K562 (cell line): ENCODE results near the gene IGSF21. TPM values are rescaled to one million over a fixed set of nuclear protein-coding genes. Genes with fewer than 3 reads are reported as not detected.

Experiments used
- ATAC-seq: fragments of 200-7000 bp; cut with Tn5 transposase; 3 replicates; pipeline ENCODE4 v1.9.1; 2020; ENCODE audit warnings: moderate library complexity
- BruUV-seq: library from RNA; stranded (reverse); fragments of 400-500 nt; replicated peaks from 2 replicates; lab custom pipeline; 2021; lab: Mats Ljungman, UMichigan
- CTCF ChIA-PET: fragments of 300-600 bp; formaldehyde crosslinking; extraction: SDS; loops from one replicate; lab custom pipeline; 2021; ENCODE audit warnings: low intra/inter-chr PET ratio; lab: Yijun Ruan, JAX
- POLR2A ChIA-PET: fragments of 300-600, 350-650 bp; sonication (Branson Sonifier 250); formaldehyde crosslinking; extraction: SDS; loops from one replicate; lab custom pipeline; 2021; ENCODE audit warnings: antibody characterized with exemption, inconsistent platforms; lab: Yijun Ruan, JAX
- DNase-seq, 4 experiments: peaks; one replicate each; pipeline versions ENCODE4 v3.0.0 to v3.0.0-alpha.2; 2011 to 2018; ENCODE audit warnings: low spot score in 3 of 4, mixed read lengths in 3 of 4; ENCODE audit errors: extremely low read depth in 1 of 4
- FAIRE-seq: peaks from 2 replicates; lab custom pipeline; 2011; peaks lifted over from hg19 to GRCh38; lab: Jason Lieb, UNC
- H2AFZ ChIP-seq: 2 replicates; pipeline ENCODE4 v1.6.0; 2011; ENCODE audit warnings: low read depth, low read length, control low read depth, inconsistent platforms
- H3K27ac ChIP-seq: fragments of 200-600 bp; 3 replicates; pipeline ENCODE4 v1.8.0; 2011; ENCODE audit warnings: low read depth, mild to moderate bottlenecking, control low read depth, inconsistent platforms, low read length, moderate library complexity, mixed read lengths; ENCODE audit errors: extremely low read depth
- H3K27me3 ChIP-seq, 2 experiments: fragments of 300-600 bp in 1 of 2; 2 replicates in 1 of 2; 3 replicates in 1 of 2; pipeline versions ENCODE4 v1.6.0 to v1.8.0; 2011; ENCODE audit warnings: inconsistent platforms in 2 of 2, low read length in 2 of 2, mild to moderate bottlenecking in 1 of 2, mixed read lengths in 1 of 2, moderate library complexity in 1 of 2; ENCODE audit not compliant: control insufficient read depth in 2 of 2, insufficient read depth in 2 of 2
- H3K36me3 ChIP-seq: fragments of 300-600 bp; 3 replicates; pipeline ENCODE4 v1.8.0; 2011; ENCODE audit warnings: mild to moderate bottlenecking, low read length, inconsistent platforms; ENCODE audit not compliant: control insufficient read depth, insufficient read depth
- H3K4me1 ChIP-seq, 2 experiments: fragments of 200-600 bp in 1 of 2; replicated peaks in 1 of 2; 2 replicates in 1 of 2; 3 replicates in 1 of 2; pipeline versions ENCODE4 v1.5.1 to v1.8.0; 2011; ENCODE audit warnings: inconsistent platforms in 2 of 2, low read length in 2 of 2, mild to moderate bottlenecking in 1 of 2, mixed read lengths in 1 of 2, moderate library complexity in 1 of 2; ENCODE audit not compliant: control insufficient read depth in 2 of 2, insufficient read depth in 2 of 2
- H3K4me2 ChIP-seq: 2 replicates; pipeline ENCODE4 v1.6.1; 2011; ENCODE audit warnings: low read length, control low read depth, inconsistent platforms, mixed read lengths; ENCODE audit not compliant: insufficient read depth
- H3K4me3 ChIP-seq: fragments of 200-600 bp; sonication (generic), shearing (Covaris generic); 2 replicates; pipeline ENCODE4 v1.5.1; 2016; ENCODE audit warnings: control low read depth, inconsistent platforms
- H3K79me2 ChIP-seq: fragments of 200-600 bp; 3 replicates; pipeline ENCODE4 v1.8.0; 2011; ENCODE audit warnings: low read length, inconsistent platforms; ENCODE audit not compliant: control insufficient read depth, insufficient read depth
- H3K9ac ChIP-seq, 2 experiments: 2 replicates each; pipeline versions ENCODE4 v1.6.0 to v1.6.1; 2011; ENCODE audit warnings: low read depth in 2 of 2, low read length in 2 of 2, control low read depth in 1 of 2, inconsistent platforms in 1 of 2, mild to moderate bottlenecking in 1 of 2, mixed read lengths in 1 of 2; ENCODE audit not compliant: insufficient read depth in 1 of 2
- H3K9me1 ChIP-seq: one replicate; pipeline ENCODE4 v1.6.0; 2011; ENCODE audit warnings: inconsistent platforms, mild to moderate bottlenecking, low read length, moderate library complexity; ENCODE audit not compliant: control insufficient read depth, insufficient read depth
- H3K9me3 ChIP-seq: replicated peaks from 2 replicates; pipeline ENCODE4 v1.5.1; 2011; ENCODE audit warnings: low read depth, low read length, inconsistent platforms; ENCODE audit not compliant: control insufficient read depth, insufficient read depth
- H4K20me1 ChIP-seq: replicated peaks from 2 replicates; pipeline ENCODE4 v1.6.1; 2011; ENCODE audit warnings: low read length, inconsistent platforms, mixed read lengths; ENCODE audit not compliant: control insufficient read depth, insufficient read depth
- ARID2 ChIP-seq: fragments of 450-650 bp; IDR thresholded peaks from 2 replicates; pipeline ENCODE4 v1.6.1; 2017; ENCODE audit warnings: antibody characterized with exemption, mild to moderate bottlenecking
- BCOR ChIP-seq: fragments of 450-650 bp; IDR thresholded peaks from 2 replicates; pipeline ENCODE4 v1.6.1; 2016
- CHD1 ChIP-seq: fragments of 200-600 bp; sonication (generic); IDR thresholded peaks from one replicate; pipeline ENCODE4 v1.6.1; 2012; ENCODE audit warnings: mild to moderate bottlenecking, moderate library complexity, low read length, inconsistent platforms
- ELF1 ChIP-seq: fragments of 200-800 bp; sonication (Bioruptor generic); IDR thresholded peaks from 2 replicates; pipeline ENCODE4 v1.6.1; 2016; ENCODE audit warnings: missing genetic modification characterization, missing compliant biosample characterization
- HMGN3 ChIP-seq: IDR thresholded peaks from 2 replicates; pipeline ENCODE4 v1.6.1; 2011; ENCODE audit warnings: borderline replicate concordance, low read depth, mild to moderate bottlenecking, mixed read lengths, low read length; ENCODE audit not compliant: insufficient read length; ENCODE audit errors: extremely low read depth
- RBM25 ChIP-seq: fragments of 200-400 bp; formaldehyde crosslinking; IDR thresholded peaks from 2 replicates; pipeline ENCODE4 v1.6.1; 2018; ENCODE audit warnings: low read length, low read depth, moderate library complexity; ENCODE audit not compliant: severe bottlenecking
- TFAM ChIP-seq: fragments of 250-450 bp; sonication (Bioruptor Pico); conservative IDR thresholded peaks from 2 replicates; pipeline ENCODE4 v1.5.0; 2021; ENCODE audit warnings: mild to moderate bottlenecking, moderate library complexity
- ZNF655 ChIP-seq: fragments of 250-450 bp; sonication (Bioruptor Pico); IDR thresholded peaks from 2 replicates; pipeline ENCODE4 v1.5.0; 2021
- ZNF717 ChIP-seq: fragments of 250-450 bp; sonication (Bioruptor Pico); IDR thresholded peaks from 2 replicates; pipeline ENCODE4 v1.5.0; 2021
- WGBS: fragments of 100-300 bp; shearing (Covaris generic); methylation state at CpG from one replicate; pipeline ENCODE4 v1.1.6; 2016; ENCODE audit warnings: low coverage, mixed read lengths; ENCODE audit not compliant: insufficient coverage; ENCODE audit errors: missing lambda C conversion rate; 5-methylcytosine and 5-hydroxymethylcytosine counted together
- in situ Hi-C: fragments of 300-500 bp; cut with MboI; formaldehyde crosslinking; loops from 4 replicates; pipeline ENCODE4 v1.15.0; 2018; ENCODE audit warnings: inconsistent platforms, mixed read lengths
- intact Hi-C: fragments of 100-400 bp; cut with micrococcal nuclease; formaldehyde crosslinking; loops from 2 replicates; pipeline ENCODE4 v1.14.2; 2022
- polyA plus RNA-seq, 8 experiments: library from polyadenylated mRNA; depleted of rRNA in 4 of 8; stranded (reverse) in 5 of 8; unstranded in 3 of 8; fragments of >200 nt; fragmentation: Nextera tagmentation in 2 of 8; fragmentation: Illumina TruSeq in 1 of 8; extraction: Ambion mirVana in 2 of 8; extraction: Trizol in 1 of 8; gene quantifications; 2 replicates each; pipeline versions ENCODE4 v1.2.1 to v1.2.3, GENCODE V29; 2011 to 2014; ENCODE audit warnings: inconsistent platforms in 1 of 8, missing spikeins in 1 of 8
- total RNA-seq, 7 experiments: library from RNA; depleted of rRNA in 6 of 7; stranded (reverse); fragments of >200 nt in 6 of 7; fragmentation: Illumina TruSeq in 2 of 7; extraction: Trizol in 2 of 7; gene quantifications; 2 replicates each; pipeline versions ENCODE4 v1.2.1 to v1.2.3, GENCODE V29; 2011 to 2021; ENCODE audit warnings: low replicate concordance in 1 of 7

Gene IGSF21
- total and polyA plus RNA-seq, 9 of the 15 experiments (the other 6 are each of a cell fraction or from before 2014, with no cell fraction given): not detected

GRCh38 chr1:18130356-18130755 lies 22.8 kb downstream of the IGSF21 start:
- Histone ChIP-seq H3K4me2 (no peak overlapping the region), H3K9ac (no peak overlapping the region), H3K9me3 (no peaks in the 10 kb centered on the region), H3K27ac (no peak overlapping the region), H3K27me3 (peaks cover 0 to 6% of the 10 kb centered on the region in 2 experiments; a peak in 1 of 5 replicates), H3K4me3 (no peak overlapping the region), H3K36me3 (no peaks in the 10 kb centered on the region), H3K9me1 (no peaks in the 10 kb centered on the region), H2AFZ (no peak overlapping the region), H3K4me1 (no peaks in the 10 kb centered on the region)
- ChIA-PET CTCF (no interaction called here), POLR2A (interaction anchor here (1.2 kb wide), 1 partner anchor 10 kb away, joined by 3 read pairs; no protein-coding TSS in a partner anchor)
- intact Hi-C loops: no loop called here
- WGBS: 0% methylated on average over 3 of the region's 3 CpGs
- no peak for FAIRE-seq
- TF ChIP-seq RBM25 (peak; percentile 83), BCOR (peak; percentile 41; the same call in 1 of the 2 replicates), TFAM (CRISPR knock-in tag) (no peak), ELF1 (no peak), HMGN3 (no peak), ZNF717 (no peak), ARID2 (no peak), ZNF655 (CRISPR knock-in tag) (no peak), CHD1 (no peak)
- TF ChIP-seq, all 486 proteins: peak for 2
- no peaks in the 10 kb centered on the region for H3K79me2 ChIP-seq
- no TSS peak for BruUV-seq
- in situ Hi-C loops: no loop called here
- DNase-seq (no peak), ATAC-seq (no peak)
- 0 out of 2 replicates have a peak, but pooled peaks cover 2% of the 10 kb centered on the region for H4K20me1 ChIP-seq
